ENCODE measurements around the gene ZNF835. TPM values are rescaled to one million over a fixed set of nuclear protein-coding genes. Genes with fewer than 3 reads are reported as not detected.

The ZNF835 gene
- total and polyA plus RNA-seq, 2 experiments from 2014 or later = 0.32 to 1.7 TPM

GRCh38 chr19:56663931-56664500 is 7.5 kb downstream of the ZNF835 start (continued):
- TF ChIP-seq ZNF462 (CRISPR knock-in tag; IDR thresholded peaks at IDR 0.05) (no peak), ZNF114 (CRISPR knock-in tag; IDR thresholded peaks at IDR 0.05) (no peak)
- TF ChIP-seq, protein P1, sequence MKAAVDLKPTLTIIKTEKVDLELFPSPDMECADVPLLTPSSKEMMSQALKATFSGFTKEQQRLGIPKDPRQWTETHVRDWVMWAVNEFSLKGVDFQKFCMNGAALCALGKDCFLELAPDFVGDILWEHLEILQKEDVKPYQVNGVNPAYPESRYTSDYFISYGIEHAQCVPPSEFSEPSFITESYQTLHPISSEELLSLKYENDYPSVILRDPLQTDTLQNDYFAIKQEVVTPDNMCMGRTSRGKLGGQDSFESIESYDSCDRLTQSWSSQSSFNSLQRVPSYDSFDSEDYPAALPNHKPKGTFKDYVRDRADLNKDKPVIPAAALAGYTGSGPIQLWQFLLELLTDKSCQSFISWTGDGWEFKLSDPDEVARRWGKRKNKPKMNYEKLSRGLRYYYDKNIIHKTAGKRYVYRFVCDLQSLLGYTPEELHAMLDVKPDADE (IDR thresholded peaks at IDR 0.05) = no peak
- TF ChIP-seq, protein P2, sequence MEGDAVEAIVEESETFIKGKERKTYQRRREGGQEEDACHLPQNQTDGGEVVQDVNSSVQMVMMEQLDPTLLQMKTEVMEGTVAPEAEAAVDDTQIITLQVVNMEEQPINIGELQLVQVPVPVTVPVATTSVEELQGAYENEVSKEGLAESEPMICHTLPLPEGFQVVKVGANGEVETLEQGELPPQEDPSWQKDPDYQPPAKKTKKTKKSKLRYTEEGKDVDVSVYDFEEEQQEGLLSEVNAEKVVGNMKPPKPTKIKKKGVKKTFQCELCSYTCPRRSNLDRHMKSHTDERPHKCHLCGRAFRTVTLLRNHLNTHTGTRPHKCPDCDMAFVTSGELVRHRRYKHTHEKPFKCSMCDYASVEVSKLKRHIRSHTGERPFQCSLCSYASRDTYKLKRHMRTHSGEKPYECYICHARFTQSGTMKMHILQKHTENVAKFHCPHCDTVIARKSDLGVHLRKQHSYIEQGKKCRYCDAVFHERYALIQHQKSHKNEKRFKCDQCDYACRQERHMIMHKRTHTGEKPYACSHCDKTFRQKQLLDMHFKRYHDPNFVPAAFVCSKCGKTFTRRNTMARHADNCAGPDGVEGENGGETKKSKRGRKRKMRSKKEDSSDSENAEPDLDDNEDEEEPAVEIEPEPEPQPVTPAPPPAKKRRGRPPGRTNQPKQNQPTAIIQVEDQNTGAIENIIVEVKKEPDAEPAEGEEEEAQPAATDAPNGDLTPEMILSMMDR (conservative IDR thresholded peaks at IDR 0.05; ENCODE audit: low read depth in 2 of 2) = no peak

DNA sequence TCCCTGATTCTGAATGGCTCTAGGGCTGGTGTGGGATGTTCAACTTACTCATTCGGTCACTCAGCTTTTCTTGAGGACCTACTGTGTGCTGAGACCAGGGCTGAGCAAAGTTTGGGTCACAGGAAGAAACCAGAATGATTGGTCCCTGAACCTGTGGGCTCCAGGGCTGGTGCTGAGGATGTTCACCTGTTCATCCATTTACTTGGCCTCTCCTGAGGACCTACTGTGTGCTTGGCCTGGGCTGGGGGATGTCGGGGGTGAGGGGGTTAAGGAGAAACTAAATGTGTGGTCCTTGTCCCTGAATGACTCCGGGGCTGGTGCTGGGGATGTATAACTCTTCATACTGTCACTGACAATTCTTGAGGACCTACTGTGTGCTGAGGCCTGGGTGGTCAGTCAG is 10.3 kb downstream of the ZNF835 start:
- no peak overlapping the region for H2AFZ ChIP-seq
- no peak for TF ChIP-seq EZH2 (IDR thresholded peaks at IDR 0.05; ENCODE audit: low read depth, unreplicated experiment)
- no peak for TF ChIP-seq STAT1 (IDR thresholded peaks at IDR 0.05; ENCODE audit: unreplicated experiment)
- TF ChIP-seq, protein P1 (IDR thresholded peaks at IDR 0.05) = no peak
- H3K4me2 ChIP-seq = no peak overlapping the region
- H3K27me3 ChIP-seq (ENCODE audit: insufficient read depth) = no peaks in the 10 kb centered on the region
- H3K4me3 ChIP-seq = no peak overlapping the region
- H3K36me3 ChIP-seq (ENCODE audit: insufficient read depth) = no peaks in the 10 kb centered on the region
- peaks cover 43% of the 10 kb centered on the region for H3K36me3 Mint-ChIP-seq (ENCODE audit: low read depth)
- no peaks in the 10 kb centered on the region for H3K79me2 ChIP-seq (replicated peaks; ENCODE audit: insufficient read depth)
- H3K4me1 ChIP-seq (ENCODE audit: insufficient read depth) = no peaks in the 10 kb centered on the region
- H3K27ac Mint-ChIP-seq = no peak overlapping the region
- H3K27ac ChIP-seq (ENCODE audit: low read depth) = no peak overlapping the region
- no peaks in the 10 kb centered on the region for H3K9me2 ChIP-seq (ENCODE audit: insufficient read depth)
- H3K4me1 Mint-ChIP-seq = no peaks in the 10 kb centered on the region
- no peaks in the 10 kb centered on the region for H4K20me1 ChIP-seq (replicated peaks; ENCODE audit: insufficient read depth)
- peaks cover 94% of the 10 kb centered on the region for H3K9me3 Mint-ChIP-seq
- no peaks in the 10 kb centered on the region for H3F3A ChIP-seq (replicated peaks; ENCODE audit: low read depth)
- ATAC-seq (no peak), DNase-seq (ENCODE audit: low spot score) (no peak)
- H3K27me3 Mint-ChIP-seq (ENCODE audit: insufficient read depth, low read depth, poor library complexity) = peaks cover 12% of the 10 kb centered on the region
- H3K4me3 Mint-ChIP-seq = no peak overlapping the region
